Parathyroid adenoma (tissue), 2 donors: ENCODE results near the gene CFAP77.
A peak's percentile ranks its signal among the peaks of the same experiment; 100 is the strongest.

Experiments
- H2AFZ ChIP-seq: fragments of 300-600 bp; sonication (generic); one replicate; pipeline ENCODE4 v1.7.0; 2017; ENCODE audit warnings: antibody characterized with exemption, mild to moderate bottlenecking
- H3K27ac ChIP-seq: fragments of 300-600 bp; sonication (generic); one replicate; pipeline ENCODE4 v1.7.0; 2017
- H3K27me3 ChIP-seq: fragments of 300-600 bp; sonication (generic); one replicate; pipeline ENCODE4 v1.7.0; 2017; ENCODE audit warnings: low read length; ENCODE audit not compliant: control insufficient read depth, insufficient read depth
- H3K36me3 ChIP-seq: fragments of 300-600 bp; sonication (generic); one replicate; pipeline ENCODE4 v1.7.0; 2017; ENCODE audit warnings: low read length; ENCODE audit not compliant: control insufficient read depth, insufficient read depth
- H3K4me1 ChIP-seq: fragments of 300-600 bp; sonication (generic); one replicate; pipeline ENCODE4 v1.7.0; 2017; ENCODE audit warnings: control low read depth
- H3K4me2 ChIP-seq: fragments of 300-600 bp; sonication (generic); one replicate; pipeline ENCODE4 v1.7.0; 2017; ENCODE audit warnings: low read length
- H3K4me3 ChIP-seq: fragments of 300-600 bp; sonication (generic); one replicate; pipeline ENCODE4 v1.7.0; 2017; ENCODE audit warnings: low read depth, low read length
- H3K79me2 ChIP-seq: fragments of 300-600 bp; sonication (generic); one replicate; pipeline ENCODE4 v1.7.0; 2017; ENCODE audit warnings: control low read depth
- H3K9ac ChIP-seq: fragments of 300-600 bp; sonication (generic); one replicate; pipeline ENCODE4 v1.7.0; 2017; ENCODE audit warnings: mild to moderate bottlenecking
- H3K9me3 ChIP-seq: fragments of 300-600 bp; sonication (generic); one replicate; pipeline ENCODE4 v1.7.0; 2017; ENCODE audit warnings: low read length; ENCODE audit not compliant: control insufficient read depth
- TF ChIP-seq, protein P1 (sequence below): fragments of 300-600 bp; sonication (generic); IDR thresholded peaks from one replicate; pipeline ENCODE4 v1.7.0; 2017; ENCODE audit warnings: antibody characterized with exemption, mild to moderate bottlenecking
- donor health status: primary hyperparathyroidism.

Gene CFAP77

DNA sequence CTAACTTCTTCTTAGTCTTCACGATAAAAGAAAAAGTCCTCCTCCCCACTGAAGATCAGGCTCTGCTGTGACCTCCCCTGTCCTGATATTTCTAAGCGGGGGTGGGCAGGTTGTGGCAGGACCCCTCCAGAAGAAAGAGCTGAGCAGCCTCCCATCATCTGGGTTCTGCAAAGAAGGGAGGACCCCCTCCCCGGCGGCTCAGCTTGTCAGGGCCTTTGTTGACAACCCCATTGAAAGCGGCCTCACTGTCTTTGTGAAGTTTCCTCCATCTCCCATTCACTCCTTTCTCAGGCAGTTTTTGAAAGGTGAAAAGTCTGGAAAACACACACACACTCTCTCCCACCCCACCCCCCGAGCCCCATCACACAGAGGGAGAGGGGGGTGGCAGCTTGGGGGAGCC lies 146.2 kb downstream of the CFAP77 start:
- Histone ChIP-seq H3K9me3 (no peaks in the 10 kb centered on the region), H3K4me1 (peaks cover 7% of the 10 kb centered on the region), H3K36me3 (no peaks in the 10 kb centered on the region), H3K27ac (no peak overlapping the region), H3K4me2 (no peak overlapping the region), H3K79me2 (no peaks in the 10 kb centered on the region), H3K4me3 (no peak overlapping the region), H3K9ac (no peak overlapping the region), H3K27me3 (no peaks in the 10 kb centered on the region), H2AFZ (no peak overlapping the region)
- TF ChIP-seq, protein P1, sequence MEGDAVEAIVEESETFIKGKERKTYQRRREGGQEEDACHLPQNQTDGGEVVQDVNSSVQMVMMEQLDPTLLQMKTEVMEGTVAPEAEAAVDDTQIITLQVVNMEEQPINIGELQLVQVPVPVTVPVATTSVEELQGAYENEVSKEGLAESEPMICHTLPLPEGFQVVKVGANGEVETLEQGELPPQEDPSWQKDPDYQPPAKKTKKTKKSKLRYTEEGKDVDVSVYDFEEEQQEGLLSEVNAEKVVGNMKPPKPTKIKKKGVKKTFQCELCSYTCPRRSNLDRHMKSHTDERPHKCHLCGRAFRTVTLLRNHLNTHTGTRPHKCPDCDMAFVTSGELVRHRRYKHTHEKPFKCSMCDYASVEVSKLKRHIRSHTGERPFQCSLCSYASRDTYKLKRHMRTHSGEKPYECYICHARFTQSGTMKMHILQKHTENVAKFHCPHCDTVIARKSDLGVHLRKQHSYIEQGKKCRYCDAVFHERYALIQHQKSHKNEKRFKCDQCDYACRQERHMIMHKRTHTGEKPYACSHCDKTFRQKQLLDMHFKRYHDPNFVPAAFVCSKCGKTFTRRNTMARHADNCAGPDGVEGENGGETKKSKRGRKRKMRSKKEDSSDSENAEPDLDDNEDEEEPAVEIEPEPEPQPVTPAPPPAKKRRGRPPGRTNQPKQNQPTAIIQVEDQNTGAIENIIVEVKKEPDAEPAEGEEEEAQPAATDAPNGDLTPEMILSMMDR, result no peak

DNA sequence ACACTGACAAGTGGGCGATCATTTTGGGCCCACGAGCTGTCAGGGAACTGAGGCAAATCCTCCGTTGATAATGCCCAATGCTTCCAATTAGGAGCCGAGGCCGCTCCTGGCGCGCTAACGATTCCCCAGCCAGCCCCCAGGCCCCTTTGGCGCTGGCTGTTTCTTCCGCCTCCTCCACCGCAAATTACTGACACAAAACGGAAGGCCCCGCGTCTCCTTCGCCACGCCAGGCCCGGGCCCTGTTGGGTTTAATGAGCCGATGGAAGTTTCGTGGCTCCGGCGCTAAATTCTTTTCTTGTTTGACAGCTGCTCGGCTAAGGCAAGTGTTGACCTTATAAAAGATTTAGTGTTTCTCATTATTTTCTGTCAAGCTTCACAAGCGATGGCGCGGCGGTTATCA lies 146.7 kb downstream of the CFAP77 start:
- H2AFZ ChIP-seq, result no peak overlapping the region
- H3K79me2 ChIP-seq, result no peaks in the 10 kb centered on the region
- no peaks in the 10 kb centered on the region for H3K27me3 ChIP-seq
- TF ChIP-seq, protein P1, result no peak
- H3K4me2 ChIP-seq, result no peak overlapping the region
- H3K9me3 ChIP-seq, result no peaks in the 10 kb centered on the region
- no peaks in the 10 kb centered on the region for H3K36me3 ChIP-seq
- H3K9ac ChIP-seq, result no peak overlapping the region
- H3K4me1 ChIP-seq, result peaks cover 10% of the 10 kb centered on the region
- no peak overlapping the region for H3K4me3 ChIP-seq
- H3K27ac ChIP-seq, result no peak overlapping the region

DNA sequence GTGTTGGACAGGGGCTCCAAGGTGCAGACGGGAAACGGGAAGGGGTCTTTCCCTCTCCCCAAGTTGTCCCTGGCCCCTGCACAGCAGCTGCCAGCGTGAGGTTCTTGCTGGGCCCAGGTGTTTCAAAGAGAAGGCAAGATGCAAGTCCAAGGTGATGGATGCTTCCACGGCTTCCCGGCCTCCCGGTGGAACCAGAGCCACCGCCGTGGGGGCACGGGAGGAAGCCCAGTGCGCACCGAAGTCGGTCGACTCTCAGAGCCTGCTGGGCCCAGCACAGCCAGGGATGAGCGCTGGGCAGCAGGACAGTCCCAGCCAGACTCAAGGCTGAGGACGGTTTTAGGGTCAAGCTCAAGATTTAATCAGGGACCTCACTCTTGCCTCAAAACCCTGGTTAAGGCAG lies 147.1 kb downstream of the CFAP77 start:
- TF ChIP-seq, protein P1, result no peak
- Histone ChIP-seq H3K27me3 (no peaks in the 10 kb centered on the region), H3K27ac (no peak overlapping the region)

DNA sequence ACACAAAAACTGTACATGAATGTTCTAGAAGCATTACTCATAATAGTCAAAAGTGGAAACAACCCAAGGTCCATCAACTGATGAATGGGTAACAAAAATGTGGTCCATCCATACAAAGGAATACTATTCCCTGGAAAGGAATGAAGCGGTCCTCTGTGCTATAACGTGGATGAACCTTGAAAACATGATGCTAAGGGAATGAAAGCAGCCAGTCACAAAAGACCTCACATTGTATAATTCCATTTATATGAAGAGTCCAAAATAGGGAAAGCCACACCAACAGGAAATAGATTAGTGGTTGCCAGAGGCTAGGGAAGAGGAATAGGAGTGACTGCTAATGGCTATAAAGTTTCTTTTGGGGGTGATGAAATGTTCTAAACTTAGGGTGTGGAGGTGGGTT lies 149.7 kb downstream of the CFAP77 start:
- no peaks in the 10 kb centered on the region for H3K9me3 ChIP-seq
- H3K36me3 ChIP-seq, result no peaks in the 10 kb centered on the region
- H3K4me2 ChIP-seq, result no peak overlapping the region
- TF ChIP-seq, protein P1, result no peak
- no peak overlapping the region for H2AFZ ChIP-seq
- peaks cover 10% of the 10 kb centered on the region for H3K4me1 ChIP-seq
- no peaks in the 10 kb centered on the region for H3K79me2 ChIP-seq
- no peak overlapping the region for H3K27ac ChIP-seq
- H3K4me3 ChIP-seq, result no peak overlapping the region
- H3K9ac ChIP-seq, result no peak overlapping the region
- H3K27me3 ChIP-seq, result no peaks in the 10 kb centered on the region

More for the DNA sequence above, 147.1 kb downstream of the CFAP77 start:
- peaks cover 10% of the 10 kb centered on the region for H3K4me1 ChIP-seq
- no peaks in the 10 kb centered on the region for H3K79me2 ChIP-seq
- no peak overlapping the region for H3K9ac ChIP-seq
- H3K4me2 ChIP-seq, result no peak overlapping the region
- no peaks in the 10 kb centered on the region for H3K9me3 ChIP-seq
- no peaks in the 10 kb centered on the region for H3K36me3 ChIP-seq
- H2AFZ ChIP-seq, result no peak overlapping the region
- no peak overlapping the region for H3K4me3 ChIP-seq

DNA sequence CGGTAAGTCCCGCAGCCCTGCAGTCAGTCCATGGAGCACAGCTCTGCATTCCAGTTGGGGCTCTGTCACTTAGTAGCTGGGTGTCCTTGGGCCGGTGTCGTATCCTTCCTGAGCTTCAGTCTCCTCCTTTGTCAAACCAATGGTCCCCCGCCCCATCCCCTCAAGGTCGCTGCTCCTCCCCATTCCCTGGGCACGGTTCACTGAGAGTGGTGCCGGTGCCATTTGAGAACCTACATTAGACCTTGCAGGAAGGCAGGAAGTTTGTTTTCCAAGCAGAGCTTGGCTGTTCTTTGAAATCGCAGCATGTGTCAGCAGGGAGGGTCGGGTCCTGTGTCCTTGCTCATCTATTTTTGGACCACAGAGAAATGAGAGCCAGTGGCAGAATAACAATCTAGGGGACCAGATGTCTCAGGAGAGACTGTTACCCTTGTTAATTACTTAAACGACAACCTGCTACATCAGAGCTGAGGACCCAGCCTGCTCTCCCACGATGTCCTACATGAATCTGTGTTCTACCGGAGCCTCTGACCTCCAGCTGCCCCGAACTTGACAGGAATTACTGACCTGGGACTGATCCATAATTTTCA lies 150.7 kb downstream of the CFAP77 start:
- Histone ChIP-seq H3K4me1 (peaks cover 10% of the 10 kb centered on the region), H3K4me3 (no peak overlapping the region), H3K36me3 (no peaks in the 10 kb centered on the region), H3K9me3 (no peaks in the 10 kb centered on the region), H3K4me2 (peak overlapping the region; percentile 25), H2AFZ (peak overlapping the region; percentile 66), H3K79me2 (no peaks in the 10 kb centered on the region), H3K27me3 (no peaks in the 10 kb centered on the region), H3K9ac (no peak overlapping the region), H3K27ac (peak overlapping the region; percentile 61)
- TF ChIP-seq, protein P1, result no peak
